ENCODE results near the gene ITGA3. TPM values are rescaled to one million over a fixed set of nuclear protein-coding genes. Genes with fewer than 3 reads are reported as not detected.
A peak's percentile ranks its signal among the peaks of the same experiment; 100 is the strongest.

ITGA3 gene
- polyA plus RNA-seq, 1 of the 3 experiments (the other 2 are of a cell fraction): 766 TPM

GRCh38 chr17:50064253-50065001 lies 8.5 kb downstream of the ITGA3 start (continued):
- peak; percentile 59; the same call in 1 of the 2 replicates for TF ChIP-seq REST (IDR thresholded peaks at IDR 0.05; ENCODE audit: low read depth, low read length)
- peak; percentile 96 for TF ChIP-seq MAX (IDR thresholded peaks at IDR 0.05; ENCODE audit: low read depth)
- TF ChIP-seq USF2 (IDR thresholded peaks at IDR 0.05; ENCODE audit: borderline replicate concordance, low read depth, low read length): no peak
- TF ChIP-seq JUND (IDR thresholded peaks at IDR 0.05): peak; percentile 96
- TF ChIP-seq GABPA (IDR thresholded peaks at IDR 0.05; ENCODE audit: low read depth): peak; percentile 50; the same call in 1 of the 2 replicates

- Histone ChIP-seq H2AFZ (ENCODE audit: low read depth) (no peak overlapping the region), H3K9me2 (no peaks in the 10 kb centered on the region), H3K9ac (peak overlapping the region; percentile 98), H3K36me3 (replicated peaks in 1 of 2; ENCODE audit: control insufficient read depth in 1 of 2, insufficient read depth in 2 of 2, low read length in 1 of 2) (peaks cover 25 to 58% of the 10 kb centered on the region in 2 experiments), H3F3A (replicated peaks; ENCODE audit: insufficient read depth) (peaks cover 78% of the 10 kb centered on the region), H3K27me3 (ENCODE audit: insufficient read depth) (no peaks in the 10 kb centered on the region), H3K9me3 (no peaks in the 10 kb centered on the region), H4K20me1 (ENCODE audit: insufficient read depth) (peaks cover 17% of the 10 kb centered on the region), H3K27ac (ENCODE audit: low read depth in 2 of 2, low read length in 1 of 2) (peak overlapping the region; percentile 77 to 100), H3K4me3 (ENCODE audit: low read depth in 2 of 2, low read length in 1 of 2) (no peak overlapping the region), H3K4me1 (ENCODE audit: control insufficient read depth in 1 of 2, insufficient read depth in 2 of 2, low read depth in 1 of 2, low read length in 1 of 2) (peaks cover 40 to 61% of the 10 kb centered on the region in 2 experiments), H3K4me2 (peak overlapping the region; percentile 96), H3K79me2 (ENCODE audit: insufficient read depth) (peaks cover 95% of the 10 kb centered on the region)
- DNase-seq: no peak
- CTCF ChIA-PET: interaction anchor here (0.6 to 6.2 kb wide), 6 partner anchors 8 to 631 kb away, joined by 3 to 51 read pairs (median 5); partner anchors contain the start of gene ITGA3
- TF ChIP-seq POLR2AphosphoS5 (IDR thresholded peaks at IDR 0.05; ENCODE audit: low read depth, low read length) (no peak), IRF3 (IDR thresholded peaks at IDR 0.05; ENCODE audit: low read depth, low read length) (0 out of 2 replicates have a peak, but pooled peaks have one; percentile 8), PBX3 (IDR thresholded peaks at IDR 0.05) (0 out of 2 replicates have a peak, but pooled peaks have one; percentile 0)
- whole genome bisulfite sequencing (ENCODE audit: low lambda C conversion rate): 49% methylated on average over 3 of the region's 3 CpGs
- POLR2A ChIA-PET: no interaction called here
Measured at GRCh38 chr17:50065056-50065455, 9.1 kb downstream of the ITGA3 start.
